ENCODE measurements around the gene KLK11.

KLK11 gene, protein sequence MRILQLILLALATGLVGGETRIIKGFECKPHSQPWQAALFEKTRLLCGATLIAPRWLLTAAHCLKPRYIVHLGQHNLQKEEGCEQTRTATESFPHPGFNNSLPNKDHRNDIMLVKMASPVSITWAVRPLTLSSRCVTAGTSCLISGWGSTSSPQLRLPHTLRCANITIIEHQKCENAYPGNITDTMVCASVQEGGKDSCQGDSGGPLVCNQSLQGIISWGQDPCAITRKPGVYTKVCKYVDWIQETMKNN

DNA sequence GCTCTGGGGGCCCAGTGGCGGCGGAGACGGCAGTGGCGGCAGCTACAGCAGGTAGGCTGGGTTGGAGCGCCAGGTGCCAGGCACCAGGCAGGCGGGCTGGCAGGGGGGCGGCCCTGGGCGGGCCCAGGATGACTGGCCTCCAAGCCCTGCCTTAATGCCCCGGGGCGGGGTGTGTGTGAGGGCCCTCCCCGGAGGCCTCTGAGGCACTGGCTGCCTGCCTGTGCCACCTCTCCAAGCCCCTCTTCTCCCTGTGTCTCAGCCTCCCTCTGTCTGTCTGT is at the start of gene KLK11:
KLK11 (minus strand) TSS at position 63 of the 278 bp plus-strand sequence. CDS start 985 bp downstream, outside the sequence.
- no peak for DNase-seq

DNA sequence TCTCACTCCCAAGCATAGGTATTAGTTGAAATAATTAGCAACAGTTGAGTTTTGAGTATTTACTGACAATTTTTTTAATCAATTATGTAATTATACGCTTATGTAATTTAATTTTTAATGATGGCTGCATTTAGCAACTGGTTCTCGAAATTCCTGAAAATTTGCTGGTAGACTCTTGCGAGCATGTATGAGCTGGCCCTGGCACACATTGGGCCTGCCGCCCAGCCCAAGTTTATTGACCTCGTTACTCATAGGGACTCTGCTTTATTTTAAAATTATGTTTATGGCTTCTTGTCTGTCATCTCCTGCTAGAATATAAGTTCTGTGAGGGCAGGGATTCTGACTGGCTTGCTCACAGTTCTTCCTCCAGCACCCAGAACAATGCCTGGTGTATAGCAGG is 49.6 kb upstream of the KLK11 start:
- DNase-seq, result no peak

DNA sequence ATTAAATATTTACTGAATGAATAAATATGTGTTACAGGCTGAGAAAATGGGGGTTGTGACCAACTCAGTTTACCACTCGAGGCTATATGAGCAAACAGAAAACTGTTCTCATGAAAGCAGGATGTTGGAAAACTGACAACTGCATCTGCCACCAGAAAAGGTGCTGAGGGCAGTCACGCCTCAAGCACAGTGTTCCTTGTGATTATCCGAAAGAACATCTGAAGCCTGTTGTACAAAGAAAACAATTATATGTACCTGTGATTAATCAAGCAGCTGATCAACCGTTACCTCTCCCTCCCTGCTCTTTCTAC is 44.6 kb upstream of the KLK11 start:
- DNase-seq, result no peak

DNA sequence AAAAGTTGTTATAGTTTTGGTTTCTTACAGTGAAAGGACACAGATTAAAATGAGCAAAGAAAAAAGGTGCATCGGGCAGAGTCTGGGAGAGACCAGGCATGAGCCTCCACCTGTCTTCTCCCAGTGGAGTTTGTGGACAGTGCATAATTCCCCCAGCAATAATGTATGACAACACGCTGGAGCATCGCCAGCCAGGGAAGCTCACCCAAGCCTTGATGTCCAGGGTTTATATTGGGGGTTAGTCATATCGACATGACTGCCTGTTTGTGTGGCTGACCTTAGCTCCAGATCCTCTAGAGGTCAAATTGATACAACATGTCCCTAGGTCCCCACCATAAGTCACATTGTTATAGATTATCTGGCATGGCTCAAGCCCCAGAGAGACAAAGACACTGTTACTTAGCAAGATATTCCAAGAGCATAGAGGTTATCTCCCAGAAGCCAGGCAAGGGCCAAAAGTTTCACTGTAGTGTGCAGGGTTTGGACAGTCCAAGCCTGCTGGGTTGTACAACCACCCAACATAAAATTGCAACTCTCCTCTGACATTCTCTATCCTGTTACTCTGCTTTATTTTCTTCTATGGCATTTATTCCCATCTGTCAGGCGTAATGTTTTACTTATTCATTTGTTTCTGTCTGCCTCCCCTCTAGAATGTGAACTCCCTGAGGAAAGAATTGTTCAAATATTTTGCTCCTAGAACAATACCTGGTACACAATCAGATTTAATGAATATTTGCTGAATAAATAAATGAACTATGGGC is 44.1 kb upstream of the KLK11 start:
- no peak for DNase-seq

DNA sequence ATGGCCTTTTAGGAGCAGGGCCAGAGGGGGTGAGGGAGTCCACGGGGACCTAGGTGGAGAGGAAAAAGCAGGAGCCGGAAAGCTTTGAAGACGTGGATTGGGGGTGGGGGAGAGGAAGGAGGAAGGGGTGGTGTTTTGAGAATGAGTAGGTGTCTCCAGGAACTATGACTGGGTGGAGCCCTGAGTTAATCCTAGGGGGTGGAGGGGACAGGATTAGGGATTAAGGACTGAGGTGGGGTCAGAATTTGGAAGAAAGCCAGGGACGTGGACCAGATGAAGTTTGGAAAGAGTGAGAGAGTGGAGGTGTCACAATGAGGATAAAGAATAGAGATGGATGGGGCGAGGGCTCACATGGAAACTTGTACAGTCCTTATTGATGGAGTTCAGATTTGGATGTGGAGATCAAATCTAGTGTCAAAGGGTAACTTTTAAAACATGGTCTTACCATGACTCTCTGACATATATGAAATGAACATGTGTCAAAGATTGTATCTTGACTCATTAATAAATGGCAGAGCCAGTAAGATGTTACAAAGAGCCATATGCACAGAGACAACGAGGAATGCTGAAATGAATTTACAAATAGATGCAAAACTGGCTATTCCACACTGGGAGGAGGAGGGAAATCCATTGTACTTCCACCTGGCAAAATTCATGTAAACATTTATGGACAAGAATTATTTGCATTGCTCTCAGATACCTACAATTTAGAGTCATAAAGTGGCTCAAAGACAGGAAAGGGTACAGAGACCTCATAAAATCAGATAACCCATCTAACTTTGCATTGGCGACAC is 40.2 kb upstream of the KLK11 start:
- DNase-seq, result no peak

DNA sequence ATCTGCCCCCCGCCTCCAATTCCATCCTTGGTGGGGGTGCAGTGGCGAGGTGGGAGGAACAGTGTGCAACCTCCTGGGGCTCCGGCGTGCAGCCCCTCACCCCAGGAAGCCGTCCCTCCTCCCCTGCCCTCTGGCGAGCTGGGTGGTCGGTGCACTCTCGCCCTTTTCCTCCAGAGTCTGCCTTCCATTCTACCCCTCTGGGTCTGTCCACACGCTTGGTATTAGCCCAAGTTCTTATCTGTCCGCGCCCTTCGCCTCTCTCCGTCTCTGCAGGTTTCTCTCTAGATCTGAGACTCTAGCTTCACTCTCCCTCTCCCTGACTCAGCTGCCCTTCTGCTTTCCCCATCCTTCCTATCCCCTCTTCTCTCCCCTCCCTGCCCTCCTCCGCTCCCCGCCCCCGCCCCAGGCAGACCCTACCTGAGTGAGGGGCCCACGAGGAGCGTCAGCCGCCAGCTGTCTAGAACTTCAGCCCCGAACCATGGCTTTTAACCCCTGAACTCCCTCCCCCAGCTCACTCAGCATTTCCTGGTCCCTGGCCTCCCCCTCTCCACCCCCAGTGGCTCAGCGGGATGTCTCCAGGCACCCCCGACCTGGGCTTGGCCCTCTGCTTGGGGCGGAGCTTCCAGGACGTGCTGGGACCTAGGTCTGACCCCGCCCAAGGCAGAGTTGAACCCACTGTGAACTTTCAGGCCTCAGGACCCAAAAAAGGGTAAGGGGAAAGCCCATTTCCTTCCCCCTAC is 39.0 kb upstream of the KLK11 start:
- DNase-seq, result no peak

DNA sequence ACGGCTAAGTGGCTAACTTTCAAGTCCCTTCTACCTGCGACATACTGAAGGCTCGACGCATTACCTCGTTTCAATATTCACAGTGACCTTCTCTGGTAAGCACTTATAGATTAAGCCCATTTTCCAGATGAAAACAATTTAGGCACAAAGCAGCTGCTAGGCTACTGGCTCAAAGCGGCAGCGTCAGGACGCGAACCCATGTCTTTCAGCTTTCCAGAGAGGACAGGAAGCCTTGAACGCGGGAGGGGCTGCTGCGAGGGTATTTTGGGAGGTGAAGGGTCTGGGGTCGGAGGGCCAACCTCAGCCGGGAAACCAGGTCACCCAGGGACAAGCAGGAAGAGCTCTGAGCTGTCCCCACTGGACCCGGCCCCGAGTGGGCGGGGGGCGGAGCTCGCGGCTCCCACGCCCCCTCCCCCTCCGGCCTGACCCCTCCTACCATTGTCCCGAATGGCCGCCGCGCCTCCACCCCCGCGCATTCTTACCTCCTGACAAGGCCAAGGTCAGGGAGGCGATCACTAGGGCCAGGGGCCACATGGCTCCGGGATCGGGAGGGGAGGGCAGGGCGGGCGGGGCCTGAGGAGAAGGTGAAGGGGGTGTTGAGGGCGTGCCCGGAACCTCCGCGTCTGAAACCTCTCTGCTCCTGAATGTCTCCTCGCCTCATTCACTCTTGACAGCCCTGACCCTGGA is 38.3 kb upstream of the KLK11 start, which contains the start of gene KLK13:
KLK13 (minus strand) TSS at position 559 of the 687 bp plus-strand sequence; CDS start at position 534, 25 bp downstream.
- no peak for DNase-seq

DNA sequence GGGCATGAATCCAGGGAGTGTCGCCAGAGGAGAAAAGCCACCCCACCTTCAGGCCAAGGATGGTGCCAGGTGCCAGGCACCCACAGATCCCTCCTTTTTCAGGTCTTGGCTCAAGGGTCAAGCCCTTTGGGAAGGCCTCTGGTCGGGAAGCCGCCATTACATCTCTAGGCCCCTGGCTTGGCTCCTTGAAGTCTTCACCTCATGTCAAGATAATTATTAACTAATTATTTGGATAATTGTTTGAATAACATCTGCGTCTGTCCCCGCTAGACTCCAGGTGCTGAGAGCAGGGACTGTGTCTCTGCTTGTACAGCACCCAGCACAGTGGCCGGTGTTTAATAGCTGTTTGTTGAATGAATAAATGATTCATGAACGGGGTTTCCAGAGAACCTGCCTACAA is 37.2 kb upstream of the KLK11 start:
- DNase-seq, result no peak

DNA sequence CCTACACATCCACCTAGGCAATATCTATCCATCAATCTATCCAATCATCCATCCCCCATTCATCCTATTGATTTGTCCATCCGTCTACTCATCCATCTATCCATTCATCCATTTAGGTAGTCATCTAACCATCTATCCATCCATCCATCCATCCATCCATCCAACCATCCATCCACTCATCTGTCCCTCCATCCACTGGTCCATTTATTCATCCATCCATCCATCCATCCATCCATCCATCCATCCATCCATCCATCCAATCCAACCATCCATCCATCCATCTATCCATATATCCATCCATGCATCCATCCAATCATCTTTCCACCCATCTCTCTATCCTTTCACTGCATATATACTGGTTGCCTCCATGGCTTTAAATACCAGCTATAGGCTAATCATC is 34.6 kb upstream of the KLK11 start:
- no peak for DNase-seq

DNA sequence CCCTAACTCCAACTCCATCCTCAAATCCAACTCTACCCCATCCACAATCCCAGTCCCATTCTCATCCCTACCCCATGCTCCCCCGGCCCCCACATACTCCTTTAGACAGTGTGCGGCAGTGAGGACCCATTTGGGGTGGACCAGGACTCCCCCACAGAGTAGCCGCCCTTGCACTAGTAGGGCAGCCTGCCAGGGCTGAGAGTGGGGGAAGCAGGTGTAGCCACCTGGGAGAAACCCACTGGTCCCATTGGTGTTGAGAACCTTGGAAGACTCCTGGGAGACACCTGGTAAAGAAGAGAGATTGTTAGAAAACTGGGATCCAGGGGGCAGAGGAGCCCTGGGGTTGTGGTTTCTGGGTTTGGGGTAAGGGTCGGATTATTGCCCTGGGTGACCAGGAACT is 33.9 kb upstream of the KLK11 start:
- no peak for DNase-seq

DNA sequence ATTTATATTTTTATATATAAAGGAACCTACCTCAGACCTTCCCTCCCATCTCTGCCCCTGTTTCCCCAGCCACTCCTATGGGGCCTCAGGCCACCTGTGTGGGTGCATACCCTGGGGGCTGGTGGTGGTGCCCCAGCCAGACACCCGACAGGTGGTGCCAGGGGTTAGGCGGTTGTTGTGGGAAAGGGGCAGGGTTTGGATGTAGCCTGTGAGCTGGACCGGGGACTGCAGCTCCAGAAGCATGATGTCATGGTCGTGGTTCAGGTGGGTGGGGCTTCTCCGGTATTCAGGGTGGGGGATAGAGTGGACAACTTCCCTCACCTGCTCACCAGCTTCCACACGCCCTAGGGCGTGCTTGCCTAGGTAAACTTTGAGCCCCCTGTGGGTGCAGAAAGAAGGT is 33.3 kb upstream of the KLK11 start:
- no peak for DNase-seq

DNA sequence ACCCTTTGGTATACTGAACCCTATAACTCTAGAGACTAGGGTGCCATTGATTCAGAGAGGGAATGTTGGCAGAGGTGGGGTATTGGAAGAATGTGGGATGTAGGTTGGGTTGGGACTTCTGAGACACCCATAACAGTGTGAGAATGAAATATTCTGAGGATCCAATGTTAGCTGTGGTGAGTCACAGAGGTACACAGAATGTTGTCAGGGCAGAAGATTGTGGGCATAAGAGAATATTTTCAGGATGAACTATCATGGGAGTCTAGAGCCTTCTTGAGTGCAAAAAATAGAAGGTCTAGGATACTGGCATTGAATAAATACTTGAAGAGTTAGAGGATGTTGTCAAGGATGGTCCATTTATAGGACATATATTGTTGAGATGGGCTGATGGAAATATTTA is 29.4 kb upstream of the KLK11 start:
- no peak for DNase-seq

DNA sequence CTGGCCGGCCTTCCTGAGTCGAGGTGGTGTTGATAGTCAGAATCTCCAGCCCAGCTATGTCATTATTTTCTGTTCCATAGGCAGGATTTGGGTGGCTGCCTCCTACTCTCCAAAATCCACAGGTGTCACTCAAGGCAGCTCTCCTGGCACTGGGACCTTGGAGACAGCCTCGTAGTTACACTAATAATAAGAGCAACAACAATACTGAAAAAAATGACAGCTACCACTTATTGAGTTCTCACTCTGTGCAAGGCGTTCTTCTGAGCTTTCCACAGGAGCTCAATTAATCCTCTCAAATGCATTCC is 20.6 kb upstream of the KLK11 start:
- no peak for DNase-seq

DNA sequence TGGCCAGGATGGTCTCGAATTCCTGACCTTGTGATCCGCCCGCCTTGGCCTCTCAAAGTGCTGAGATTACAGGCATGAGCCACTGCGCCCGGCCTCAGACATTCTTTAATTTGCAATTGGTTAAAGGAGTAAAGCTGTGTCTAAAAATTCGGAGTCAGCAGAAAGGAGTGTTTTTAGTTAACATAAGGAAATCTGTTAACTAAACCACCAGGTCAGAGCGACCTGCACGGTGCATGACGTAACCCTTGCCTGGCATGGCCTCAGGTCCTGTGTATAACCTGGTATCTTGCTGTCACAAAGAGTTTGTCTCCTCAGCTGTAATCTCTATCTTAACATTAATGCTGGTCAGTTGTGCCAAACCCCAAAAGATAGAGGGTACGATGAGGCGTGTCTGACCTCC is 17.9 kb upstream of the KLK11 start:
- no peak for DNase-seq

DNA sequence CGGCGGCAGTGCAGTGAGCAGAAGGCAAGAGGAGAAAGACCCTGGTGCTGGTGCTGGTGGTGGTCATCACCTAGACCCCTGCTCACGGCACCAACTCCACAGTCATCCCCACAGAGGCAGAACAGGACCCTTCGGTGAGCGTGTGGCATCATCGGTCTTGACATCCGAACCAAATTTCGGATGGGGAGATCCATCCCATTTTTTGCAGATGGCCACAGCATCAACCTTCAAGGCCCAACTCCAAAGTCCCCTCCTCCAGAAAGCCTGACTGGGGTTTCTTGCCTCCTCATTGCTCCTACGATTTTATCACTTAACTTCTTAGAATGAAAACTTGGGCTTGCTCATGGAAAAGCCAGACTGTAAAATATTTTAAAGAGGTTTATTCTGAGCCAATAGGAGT is 17.1 kb upstream of the KLK11 start:
- no peak for DNase-seq

DNA sequence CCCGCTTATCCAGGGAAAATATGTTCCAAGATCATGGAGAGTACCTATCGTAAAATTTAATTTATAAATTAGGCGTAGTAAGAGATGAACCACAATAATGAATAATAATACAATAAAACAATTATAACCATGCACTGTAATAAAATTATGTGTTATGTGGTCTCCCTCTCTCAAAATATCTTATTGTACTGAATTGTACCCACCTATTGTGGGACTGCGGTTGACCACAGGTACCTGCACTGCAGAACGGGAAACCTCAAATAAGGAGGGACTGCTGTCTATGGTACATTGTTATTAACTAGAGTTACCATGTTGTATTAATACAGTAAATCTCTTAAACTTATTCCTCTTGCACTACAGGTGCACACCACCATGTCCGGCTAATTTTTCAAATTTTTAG is 13.7 kb upstream of the KLK11 start:
- DNase-seq, result no peak

DNA sequence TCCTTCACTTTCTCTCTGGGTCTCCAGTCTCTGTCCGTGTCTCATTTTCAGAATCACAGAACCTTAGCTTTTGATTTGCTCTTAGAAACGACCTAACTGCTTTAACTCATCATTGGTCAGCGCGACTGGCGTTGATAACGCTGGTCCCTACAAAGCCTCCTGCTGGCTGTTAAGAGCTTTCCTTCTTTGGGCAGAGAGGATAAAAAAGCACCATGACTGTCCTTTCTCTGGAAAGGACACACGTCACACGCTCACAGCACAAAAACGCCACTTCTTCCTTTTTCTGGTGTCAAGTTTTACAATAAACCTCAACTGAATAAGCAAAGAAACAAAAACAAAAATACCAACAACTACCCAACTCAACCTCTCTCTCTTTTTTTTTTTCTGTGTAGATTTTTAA is 10.1 kb upstream of the KLK11 start:
- DNase-seq, result no peak

DNA sequence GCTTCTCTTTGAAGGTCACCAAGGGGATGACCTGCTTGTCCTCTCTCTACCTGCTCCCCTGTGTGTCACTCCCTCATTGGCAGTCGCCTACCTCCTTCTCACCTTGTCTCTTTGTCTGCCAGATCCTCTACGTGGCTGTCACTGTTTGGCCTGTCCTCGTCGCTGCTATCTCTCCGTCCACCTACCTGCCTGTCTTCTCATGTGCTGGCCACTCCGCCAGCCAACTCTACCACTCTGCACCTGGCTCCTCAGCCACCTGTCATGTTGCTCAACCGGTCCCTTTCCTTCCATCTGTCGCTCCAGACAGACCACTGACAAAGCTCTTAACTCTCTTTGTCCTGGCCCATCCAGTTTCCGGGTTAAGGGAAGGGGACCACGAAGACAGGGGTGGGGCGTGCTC is 8.3 kb upstream of the KLK11 start, which contains the start of gene KLK12:
KLK12 (minus strand) TSS at position 299 of the 400 bp plus-strand sequence. CDS start 381 bp downstream, outside the sequence.
- no peak for DNase-seq

DNA sequence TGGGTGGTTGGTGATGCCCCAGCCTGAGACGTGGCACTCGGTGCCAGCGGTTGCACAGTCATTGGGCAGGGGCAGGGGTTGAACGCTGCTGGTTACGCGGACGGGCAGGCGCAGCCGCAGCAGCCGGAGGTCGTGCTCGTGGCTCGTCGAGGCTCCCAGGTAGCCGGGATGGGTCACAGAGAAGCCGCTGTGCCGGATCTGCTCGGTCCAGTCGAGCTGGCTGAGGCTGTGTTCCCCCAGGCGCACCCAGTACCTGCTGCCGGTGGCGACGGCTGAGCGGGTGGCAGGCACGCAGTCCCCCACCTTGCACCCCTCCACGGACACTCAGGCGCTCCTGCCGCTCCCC is 5.4 kb upstream of the KLK11 start:
- DNase-seq, result no peak

DNA sequence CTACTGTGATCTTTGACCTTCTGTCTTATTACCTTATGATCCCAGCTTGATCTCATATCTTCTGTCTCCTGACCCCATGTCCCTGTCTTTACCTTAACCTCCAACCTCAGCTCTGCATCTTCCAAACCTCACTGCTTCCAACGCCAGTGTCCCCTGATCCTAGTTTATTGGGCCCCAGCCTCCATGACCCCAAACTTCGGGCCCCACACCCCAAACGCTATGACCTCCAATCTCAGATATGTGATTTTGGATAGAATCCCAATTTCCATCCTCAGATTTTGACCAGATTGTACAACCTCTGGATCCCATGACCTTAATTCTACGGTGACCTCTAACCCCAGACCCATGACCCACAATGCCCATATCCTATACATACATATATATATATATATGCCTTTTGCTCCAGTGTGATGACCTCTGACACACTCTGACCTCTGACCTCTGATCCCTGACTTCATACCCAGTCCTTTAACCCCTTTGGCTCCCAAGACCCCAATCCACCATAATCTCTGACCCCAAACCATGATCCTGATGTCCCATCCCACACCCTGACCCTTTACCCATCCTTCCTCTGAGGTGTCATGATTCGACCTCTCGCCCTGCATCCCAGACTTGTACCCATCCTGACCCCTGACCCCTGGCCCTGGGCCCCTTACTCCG is 4.9 kb upstream of the KLK11 start:
- DNase-seq, result no peak

DNA sequence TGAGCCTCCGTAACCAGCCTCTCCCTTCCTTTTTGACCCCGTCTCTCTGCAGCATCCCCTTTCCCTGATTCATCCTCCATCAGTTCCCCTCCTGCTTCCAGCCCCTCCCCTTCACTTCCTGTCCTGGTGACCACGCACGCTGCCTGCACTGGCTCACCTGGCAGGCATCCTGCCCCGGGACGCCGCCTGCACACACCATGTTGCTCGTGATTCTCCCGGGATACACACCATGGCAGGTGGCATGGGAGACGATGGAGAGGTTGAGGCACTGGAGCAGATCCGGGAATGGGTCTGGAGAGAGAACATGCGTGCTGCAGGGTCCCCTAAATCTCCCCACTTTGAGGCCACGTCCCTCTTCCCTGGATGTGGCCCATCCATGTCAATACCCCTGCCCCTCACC is 4.2 kb upstream of the KLK11 start:
- DNase-seq, result no peak

DNA sequence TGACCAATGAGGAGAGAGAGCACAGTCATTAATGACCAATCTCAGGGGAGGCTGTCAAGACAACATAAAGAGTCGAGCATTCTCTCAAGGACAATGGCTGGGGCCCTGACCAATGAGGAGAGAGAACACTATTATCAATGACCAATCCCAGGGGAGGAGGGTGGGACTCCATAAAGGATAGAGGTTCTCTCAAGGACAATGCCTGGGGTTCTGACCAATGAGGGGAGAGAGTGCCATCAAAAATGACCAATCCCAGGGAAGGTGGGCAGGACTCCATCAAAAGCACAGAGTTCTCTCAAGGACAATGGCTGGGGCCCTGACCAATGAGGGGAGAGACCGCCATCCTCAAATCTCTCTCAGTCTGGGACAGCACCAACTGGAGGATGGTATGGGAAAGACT is 3.3 kb upstream of the KLK11 start:
- no peak for DNase-seq

DNA sequence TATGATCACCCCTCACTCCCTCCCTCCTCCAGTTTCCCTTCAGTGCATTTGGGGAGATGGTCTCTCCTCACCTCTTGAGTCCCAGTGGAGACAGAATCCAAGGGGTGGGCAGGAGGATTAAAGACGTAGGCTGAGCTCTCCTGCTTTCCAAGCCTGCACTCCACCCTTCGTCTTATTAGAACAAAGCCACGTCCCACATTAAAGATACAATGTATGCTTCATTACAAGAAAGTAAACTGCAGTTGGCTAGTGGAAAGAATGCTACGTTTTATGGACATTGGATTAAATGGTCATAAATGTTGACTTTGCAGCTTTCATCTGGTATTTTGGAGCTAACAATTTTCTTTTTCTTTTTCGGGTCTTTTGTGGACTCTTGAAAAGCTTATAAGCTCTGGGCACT is 1.5 kb upstream of the KLK11 start:
- no peak for DNase-seq
